B cell (primary cell): ENCODE data around the gene CACNG1. TPM values are rescaled to one million over a fixed set of nuclear protein-coding genes. Genes with fewer than 3 reads are reported as not detected.

ENCODE experiments used
- ATAC-seq: fragments of 200-7000 bp; cut with Tn5 transposase; one replicate; pipeline ENCODE4 v1.10.0; 2021; ENCODE audit warnings: low read depth, mild to moderate bottlenecking, moderate number of reproducible peaks, moderate library complexity
- CTCF ChIA-PET: fragments of 350-600 bp; sonication (Branson Sonifier 250); formaldehyde crosslinking; loops from one replicate; lab custom pipeline; 2021; ENCODE audit warnings: antibody characterized with exemption, inconsistent platforms; lab: Charles Lee
- POLR2A ChIA-PET: fragments of 350-600 bp; sonication (Branson Sonifier 250); formaldehyde crosslinking; loops from one replicate; lab custom pipeline; 2021; ENCODE audit warnings: antibody characterized with exemption; lab: Charles Lee
- DNase-seq: peaks from one replicate; pipeline ENCODE4 v3.0.0; 2013
- H2AFZ ChIP-seq: 2 replicates; pipeline ENCODE4 v1.6.1; 2012; ENCODE audit warnings: mild to moderate bottlenecking, low read depth, low read length; ENCODE audit not compliant: insufficient read depth, poor library complexity, severe bottlenecking
- H3K27ac ChIP-seq, 2 donors: 1 replicate in 1 of 2; 2 replicates in 1 of 2; pipeline ENCODE4 v1.5.1; 2012 to 2013; ENCODE audit warnings: low read length in 2 of 2, mild to moderate bottlenecking in 2 of 2, moderate library complexity in 1 of 2
- H3K27me3 ChIP-seq, 4 experiments: fragments of 200-600 bp in 1 of 4; sonication (generic) in 1 of 4; replicated peaks in 1 of 4; 1 replicate in 2 of 4; 2 replicates in 2 of 4; pipeline versions ENCODE4 v1.6.1 to v1.7.0; 2013 to 2016; ENCODE audit warnings: low read length in 3 of 4, mild to moderate bottlenecking in 2 of 4, mixed read lengths in 1 of 4, moderate library complexity in 1 of 4; ENCODE audit not compliant: insufficient read depth in 4 of 4, control insufficient read depth in 3 of 4; ENCODE audit errors: control extremely low read depth in 1 of 4
- H3K36me3 ChIP-seq, 2 experiments: replicated peaks in 1 of 2; 1 replicate in 1 of 2; 2 replicates in 1 of 2; pipeline versions ENCODE4 v1.6.1 to v1.7.1; 2013; ENCODE audit warnings: low read length in 1 of 2; ENCODE audit not compliant: insufficient read depth in 2 of 2, control insufficient read depth in 1 of 2; ENCODE audit errors: control extremely low read depth in 1 of 2, extremely low read depth in 1 of 2
- H3K4me1 ChIP-seq, 2 donors: fragments of 200-600 bp in 1 of 2; sonication (generic) in 1 of 2; 1 replicate in 1 of 2; 2 replicates in 1 of 2; pipeline versions ENCODE4 v1.5.1 to v1.6.1; 2013 to 2017; ENCODE audit warnings: low read length in 2 of 2; ENCODE audit not compliant: control insufficient read depth in 2 of 2, insufficient read depth in 2 of 2
- H3K4me2 ChIP-seq: replicated peaks from 2 replicates; pipeline ENCODE3; 2012; ENCODE audit warnings: mild to moderate bottlenecking, low read depth, low read length; ENCODE audit not compliant: poor library complexity, severe bottlenecking
- H3K4me3 ChIP-seq, 5 experiments: fragments of 200-600 bp in 1 of 5; sonication (generic) in 1 of 5; 1 replicate in 3 of 5; 2 replicates in 2 of 5; pipeline versions ENCODE4 v1.5.1 to v1.7.0; 2011 to 2016; ENCODE audit warnings: low read length in 4 of 5, mild to moderate bottlenecking in 4 of 5, low read depth in 2 of 5, control low read depth in 1 of 5, moderate library complexity in 1 of 5; ENCODE audit not compliant: insufficient read depth in 1 of 5; ENCODE audit errors: control extremely low read depth in 1 of 5, extremely low read depth in 1 of 5
- H3K79me2 ChIP-seq: fragments of 200-600 bp; sonication (generic); one replicate; pipeline ENCODE4 v1.6.0; 2016; ENCODE audit warnings: low read length; ENCODE audit not compliant: control insufficient read depth, insufficient read depth
- H3K9ac ChIP-seq: fragments of 200-600 bp; sonication (generic); 2 replicates; pipeline ENCODE4 v1.6.1; 2017; ENCODE audit warnings: mild to moderate bottlenecking, low read length, moderate library complexity
- H3K9me3 ChIP-seq, 3 donors: one replicate each; pipeline versions ENCODE4 v1.6.1 to v1.7.1; 2013; ENCODE audit warnings: low read length in 2 of 3; ENCODE audit not compliant: control insufficient read depth in 2 of 3, insufficient read depth in 1 of 3; ENCODE audit errors: control extremely low read depth in 1 of 3
- H4K20me1 ChIP-seq: 2 replicates; pipeline ENCODE4 v1.6.0; 2012; ENCODE audit warnings: mild to moderate bottlenecking, low read length; ENCODE audit not compliant: insufficient read depth, control insufficient read depth, poor library complexity, severe bottlenecking
- H3K27ac Mint-ChIP-seq: one replicate; pipeline ENCODE4 v1.8.0; 2021; ENCODE audit warnings: mixed read lengths
- H3K27me3 Mint-ChIP-seq: one replicate; pipeline ENCODE4 v1.8.0; 2021; ENCODE audit warnings: mixed read lengths
- H3K4me1 Mint-ChIP-seq: one replicate; pipeline ENCODE4 v1.8.0; 2021; ENCODE audit warnings: mixed read lengths
- H3K4me3 Mint-ChIP-seq: one replicate; pipeline ENCODE4 v1.8.0; 2021; ENCODE audit warnings: mixed read lengths
- H3K9me3 Mint-ChIP-seq: one replicate; pipeline ENCODE4 v1.8.0; 2022; ENCODE audit warnings: mixed read lengths; ENCODE audit not compliant: insufficient read depth
- EZH2 ChIP-seq: IDR thresholded peaks from 2 replicates; pipeline ENCODE4 v1.6.1; 2012; ENCODE audit warnings: borderline replicate concordance, low read depth, mild to moderate bottlenecking, moderate library complexity, low read length; ENCODE audit not compliant: insufficient read depth, poor library complexity, severe bottlenecking
- WGBS: methylation state at CpG from one replicate; pipeline ENCODE4 v1.1.5; 2013; ENCODE audit warnings: missing lambda C conversion rate; ENCODE audit not compliant: insufficient coverage; 5-methylcytosine and 5-hydroxymethylcytosine counted together
- intact Hi-C: fragments of 100-400 bp; cut with micrococcal nuclease; formaldehyde crosslinking; loops from one replicate; pipeline ENCODE4 v1.10.0; 2022
- polyA plus RNA-seq: library from polyadenylated mRNA; depleted of rRNA; stranded (reverse); fragments of >200 nt; gene quantifications from 2 replicates; pipeline ENCODE4 v1.2.3, GENCODE V29; 2012
- total RNA-seq, 2 donors: library from RNA; stranded (reverse); fragments of 120-200 nt in 1 of 2; gene quantifications; 1 replicate in 1 of 2; 2 replicates in 1 of 2; pipeline versions ENCODE4 v1.2.3 to v1.2.4, GENCODE V29; 2013 to 2022
- TF ChIP-seq, protein P1 (sequence below): fragments of 200-600 bp; IDR thresholded peaks from one replicate; pipeline ENCODE4 v1.8.0; 2022; ENCODE audit warnings: antibody characterized with exemption, mild to moderate bottlenecking

Gene CACNG1
- total and polyA plus RNA-seq, 2 donors (not counting 1 experiment from before 2014, with no cell fraction given) = not detected

DNA sequence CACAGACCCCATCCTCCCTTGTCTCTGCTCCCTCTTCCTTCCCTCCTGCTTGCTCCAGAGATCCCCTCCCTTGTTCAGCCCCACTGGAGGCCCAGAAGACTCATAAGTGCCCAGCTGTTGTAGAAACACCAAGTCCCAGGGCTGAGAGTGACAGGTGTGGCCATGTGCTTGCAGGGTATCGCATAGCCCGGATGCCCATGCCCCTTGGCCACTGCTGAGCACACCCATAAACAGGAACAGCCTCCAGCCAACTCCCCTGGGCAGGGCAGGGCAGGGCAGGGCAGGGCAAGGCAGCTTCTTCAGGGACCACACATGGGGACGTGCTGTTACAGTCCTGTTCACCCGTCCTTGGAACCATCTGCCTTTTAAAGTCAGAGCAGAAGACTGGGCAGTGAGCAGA is 2.0 kb downstream of the CACNG1 start:
- CTCF ChIA-PET = no interaction called here
- Histone ChIP-seq H3K9me3 (peaks cover 2 to 21% (median 20%) of the 10 kb centered on the region in 3 donors), H3K36me3 (no peaks in the 10 kb centered on the region), H4K20me1 (no peaks in the 10 kb centered on the region), H3K4me1 (no peaks in the 10 kb centered on the region), H2AFZ (no peak overlapping the region), H3K79me2 (no peaks in the 10 kb centered on the region), H3K4me3 (no peak overlapping the region), H3K27ac (no peak overlapping the region), H3K9ac (no peak overlapping the region), H3K4me2 (no peak overlapping the region), H3K27me3 (no peaks in the 10 kb centered on the region)
- ATAC-seq (no peak), DNase-seq (no peak)
- Mint-ChIP-seq H3K4me3 (no peak overlapping the region), H3K27ac (no peak overlapping the region), H3K9me3 (peaks cover 11% of the 10 kb centered on the region), H3K27me3 (no peaks in the 10 kb centered on the region), H3K4me1 (no peaks in the 10 kb centered on the region)
- TF ChIP-seq, protein P1, sequence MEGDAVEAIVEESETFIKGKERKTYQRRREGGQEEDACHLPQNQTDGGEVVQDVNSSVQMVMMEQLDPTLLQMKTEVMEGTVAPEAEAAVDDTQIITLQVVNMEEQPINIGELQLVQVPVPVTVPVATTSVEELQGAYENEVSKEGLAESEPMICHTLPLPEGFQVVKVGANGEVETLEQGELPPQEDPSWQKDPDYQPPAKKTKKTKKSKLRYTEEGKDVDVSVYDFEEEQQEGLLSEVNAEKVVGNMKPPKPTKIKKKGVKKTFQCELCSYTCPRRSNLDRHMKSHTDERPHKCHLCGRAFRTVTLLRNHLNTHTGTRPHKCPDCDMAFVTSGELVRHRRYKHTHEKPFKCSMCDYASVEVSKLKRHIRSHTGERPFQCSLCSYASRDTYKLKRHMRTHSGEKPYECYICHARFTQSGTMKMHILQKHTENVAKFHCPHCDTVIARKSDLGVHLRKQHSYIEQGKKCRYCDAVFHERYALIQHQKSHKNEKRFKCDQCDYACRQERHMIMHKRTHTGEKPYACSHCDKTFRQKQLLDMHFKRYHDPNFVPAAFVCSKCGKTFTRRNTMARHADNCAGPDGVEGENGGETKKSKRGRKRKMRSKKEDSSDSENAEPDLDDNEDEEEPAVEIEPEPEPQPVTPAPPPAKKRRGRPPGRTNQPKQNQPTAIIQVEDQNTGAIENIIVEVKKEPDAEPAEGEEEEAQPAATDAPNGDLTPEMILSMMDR = no peak
- TF ChIP-seq EZH2 = no peak
- 98% methylated on average over 4 of the region's 4 CpGs for WGBS
- POLR2A ChIA-PET = no interaction called here
- intact Hi-C loops = no loop called here

DNA sequence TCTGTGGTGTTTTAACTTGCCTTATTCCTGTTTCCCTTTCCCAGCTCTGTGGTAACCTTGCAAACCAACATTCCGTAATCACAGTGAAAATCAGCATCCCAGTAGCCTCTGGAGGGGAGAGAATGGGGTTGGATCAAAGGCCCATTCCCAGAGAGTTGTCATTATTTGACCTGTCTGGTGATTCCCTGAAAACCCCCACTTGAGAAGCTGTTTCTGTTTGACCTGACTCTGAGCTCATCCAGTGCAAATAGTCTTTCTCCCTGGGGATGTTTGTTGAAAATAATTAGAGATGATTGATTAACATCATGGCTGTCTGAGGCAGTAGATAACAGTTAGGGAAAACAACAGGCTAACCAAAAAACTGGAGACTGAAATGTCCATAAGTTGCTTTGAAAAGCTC is 3.0 kb downstream of the CACNG1 start:
- no CpG with 5 or more reads among the region's 1 CpG for WGBS
- DNase-seq (no peak), ATAC-seq (no peak)
- H3K4me1 ChIP-seq = no peaks in the 10 kb centered on the region
- CTCF ChIA-PET = no interaction called here
- no peaks in the 10 kb centered on the region for H3K27me3 ChIP-seq
- intact Hi-C loops = no loop called here
- no peak overlapping the region for H3K4me3 ChIP-seq
- no peaks in the 10 kb centered on the region for H3K4me1 Mint-ChIP-seq
- H4K20me1 ChIP-seq = no peaks in the 10 kb centered on the region
- POLR2A ChIA-PET = no interaction called here
- peaks cover 2 to 21% (median 20%) of the 10 kb centered on the region in 3 donors for H3K9me3 ChIP-seq
- no peak overlapping the region for H3K27ac Mint-ChIP-seq
- no peak overlapping the region for H3K4me3 Mint-ChIP-seq
- H3K4me2 ChIP-seq = no peak overlapping the region
- TF ChIP-seq EZH2 = no peak
- H3K36me3 ChIP-seq = no peaks in the 10 kb centered on the region
- no peak overlapping the region for H3K27ac ChIP-seq
- H3K9ac ChIP-seq = no peak overlapping the region
- H3K79me2 ChIP-seq = no peaks in the 10 kb centered on the region
- peaks cover 11% of the 10 kb centered on the region for H3K9me3 Mint-ChIP-seq
- no peak overlapping the region for H2AFZ ChIP-seq
- no peaks in the 10 kb centered on the region for H3K27me3 Mint-ChIP-seq
